Measurements from ENCODE around the gene ACADVL.

- no peak for TF ChIP-seq CTCF (conservative IDR thresholded peaks at IDR 0.05; ENCODE audit: low read depth, low read length)
- TF ChIP-seq FOS (IDR thresholded peaks at IDR 0.05; ENCODE audit: low read depth, low read length) = no peak
- no peak for TF ChIP-seq MXI1 (IDR thresholded peaks at IDR 0.05; ENCODE audit: borderline replicate concordance, low read depth, low read length)
- TF ChIP-seq POLR2A (IDR thresholded peaks at IDR 0.05; ENCODE audit: low read depth, low read length) = no peak
- no peak for TF ChIP-seq SMC3 (IDR thresholded peaks at IDR 0.05; ENCODE audit: low read depth, low read length)
- no peak for TF ChIP-seq RAD21 (IDR thresholded peaks at IDR 0.05; ENCODE audit: low read length)
- TF ChIP-seq MAFK (IDR thresholded peaks at IDR 0.05; ENCODE audit: low read depth, low read length) = no peak
- TF ChIP-seq RFX5 (IDR thresholded peaks at IDR 0.05; ENCODE audit: low read depth, low read length) = no peak
Measured at GRCh38 chr17:7204336-7204735, 15.4 kb upstream of the ACADVL start.

All from IMR-90 (cell line).